ENCODE results near the gene SECTM1.

SECTM1 gene

DNA sequence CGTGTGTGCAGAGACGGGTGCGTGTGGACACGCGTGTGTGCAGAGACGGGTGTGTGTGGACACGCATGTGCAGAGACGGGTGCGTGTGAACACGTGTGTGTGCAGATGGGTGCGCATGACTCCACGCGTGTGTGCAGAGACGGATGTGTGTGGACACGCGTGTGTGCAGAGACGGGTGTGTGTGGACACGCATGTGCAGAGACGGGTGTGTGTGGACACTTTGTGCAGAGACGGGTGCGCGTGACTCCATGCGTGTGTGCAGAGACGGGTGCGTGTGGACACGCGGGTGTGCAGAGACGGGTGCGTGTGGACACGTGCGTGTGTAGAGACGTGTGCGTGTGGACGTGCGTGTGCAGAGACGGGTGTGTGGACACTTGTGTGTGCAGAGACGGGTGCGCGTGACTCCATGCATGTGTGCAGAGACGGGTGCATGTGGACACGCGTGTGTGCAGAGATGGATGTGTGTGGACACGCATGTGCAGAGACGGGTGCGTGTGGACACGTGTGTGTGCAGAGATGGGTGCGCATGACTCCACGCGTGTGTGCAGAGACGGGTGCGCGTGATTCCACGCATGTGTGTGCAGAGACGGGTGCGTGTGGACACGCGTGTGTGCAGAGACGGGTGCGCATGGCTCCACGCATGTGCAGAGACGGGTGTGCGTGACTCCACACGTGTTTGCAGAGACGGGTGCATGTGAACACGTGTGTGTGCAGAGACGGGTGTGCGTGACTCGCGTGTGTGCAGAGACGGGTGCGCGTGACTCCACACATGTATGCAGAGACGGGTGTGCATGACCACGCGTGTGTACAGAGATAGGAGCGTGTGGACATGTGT, 14.6 kb downstream of the SECTM1 start:
- in situ Hi-C loops (cut with HindIII; ENCODE audit: low sequenced_read_pairs): no loop called here

DNA sequence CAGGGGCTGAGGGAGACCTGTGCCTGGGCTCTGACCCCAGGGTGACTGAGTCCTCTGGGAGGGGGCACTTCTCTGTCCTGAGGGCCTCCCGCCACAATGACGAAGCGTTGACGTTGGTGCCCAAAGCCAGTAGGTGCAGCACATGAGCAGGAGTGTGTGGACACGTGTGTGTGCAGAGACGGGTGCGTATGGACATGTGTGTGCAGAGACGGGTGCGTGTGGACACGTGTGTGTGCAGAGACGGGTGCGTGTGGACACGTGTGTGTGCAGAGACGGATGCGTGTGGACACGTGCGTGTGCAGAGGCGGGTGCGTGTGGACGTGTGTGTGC, 15.4 kb downstream of the SECTM1 start:
- in situ Hi-C loops (cut with HindIII; ENCODE audit: low sequenced_read_pairs): no loop called here

DNA sequence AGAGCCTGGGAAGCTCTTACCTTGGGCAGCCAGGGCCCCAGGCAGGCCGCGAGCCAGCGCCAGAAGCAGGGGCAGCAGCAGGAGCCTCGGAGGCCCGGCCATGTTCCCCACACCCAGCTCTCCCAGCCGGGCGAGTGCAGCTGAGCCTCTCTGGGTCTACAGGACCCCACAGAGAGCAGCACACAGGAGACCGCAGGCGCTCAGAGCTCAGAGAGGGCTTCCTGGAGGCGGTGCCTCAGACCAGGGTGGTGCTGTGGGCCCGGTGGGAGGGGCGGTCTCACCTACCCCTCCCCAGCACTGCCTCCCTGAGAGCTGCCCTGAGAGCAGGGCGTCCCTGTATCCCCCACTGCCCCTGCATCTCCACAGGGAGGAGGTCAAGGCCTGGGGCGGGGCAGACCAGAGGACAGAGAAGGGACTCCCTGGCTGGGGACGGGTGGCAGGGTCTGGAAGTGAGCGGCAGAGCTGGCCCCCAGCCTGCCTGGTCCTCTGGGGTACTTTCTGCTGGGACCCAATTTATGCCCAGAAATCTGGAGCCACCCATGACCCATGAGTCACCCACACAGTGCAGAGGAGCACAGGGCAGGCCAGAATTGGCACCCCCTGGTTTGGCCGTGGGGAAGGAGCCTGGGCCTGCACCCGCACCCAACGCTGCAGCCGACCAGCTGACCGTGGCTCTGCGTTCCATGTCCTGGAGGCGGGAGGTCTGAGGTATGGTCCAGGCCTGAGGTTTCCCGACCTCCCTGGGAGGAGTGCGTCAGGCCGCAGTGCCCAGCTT, 16.0 kb downstream of the SECTM1 start, which contains the start of gene CD7:
Gene CD7, minus strand, starts transcription at position 215 of the 775 bp plus-strand sequence. Its CDS starts 113 bp downstream, at position 102.
- in situ Hi-C loops (cut with HindIII; ENCODE audit: low sequenced_read_pairs): no loop called here

DNA sequence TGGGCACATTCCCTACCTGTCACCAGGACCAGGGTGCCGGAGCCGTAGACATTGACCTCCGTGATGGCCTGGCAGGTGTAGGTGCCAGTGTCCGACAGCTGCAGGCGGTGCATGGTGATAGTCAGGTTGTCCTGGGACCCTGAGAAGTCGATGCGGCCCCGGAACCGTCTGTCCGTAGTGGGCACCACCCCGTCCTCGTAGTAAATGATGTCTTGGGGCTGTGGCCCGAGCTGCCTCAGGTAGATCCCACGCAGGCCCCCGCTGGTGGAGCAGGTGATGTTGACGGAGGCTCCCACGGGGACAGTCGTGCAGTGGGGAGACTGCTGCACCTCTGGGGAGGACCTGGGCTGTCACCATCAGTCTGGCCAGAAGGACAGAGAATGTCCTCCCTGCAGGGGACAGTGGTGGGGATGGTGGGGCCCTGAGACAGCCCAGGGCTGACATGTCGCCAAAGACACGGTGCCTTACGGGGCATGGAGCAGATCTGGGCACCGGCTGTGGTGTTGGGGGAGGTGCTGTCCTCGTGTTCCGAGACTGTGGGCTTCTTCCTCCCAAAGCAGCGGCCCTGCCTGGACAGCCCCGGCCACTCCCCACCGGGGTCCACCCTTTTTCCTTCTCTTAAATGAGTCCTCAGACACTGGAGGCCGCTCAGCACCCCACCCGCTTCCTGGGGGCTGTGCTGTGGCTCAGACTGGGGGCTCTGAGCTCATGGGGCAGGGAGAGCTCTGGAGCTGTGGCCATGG, 16.7 kb downstream of the SECTM1 start:
- in situ Hi-C loops (cut with HindIII; ENCODE audit: low sequenced_read_pairs): no loop called here

DNA sequence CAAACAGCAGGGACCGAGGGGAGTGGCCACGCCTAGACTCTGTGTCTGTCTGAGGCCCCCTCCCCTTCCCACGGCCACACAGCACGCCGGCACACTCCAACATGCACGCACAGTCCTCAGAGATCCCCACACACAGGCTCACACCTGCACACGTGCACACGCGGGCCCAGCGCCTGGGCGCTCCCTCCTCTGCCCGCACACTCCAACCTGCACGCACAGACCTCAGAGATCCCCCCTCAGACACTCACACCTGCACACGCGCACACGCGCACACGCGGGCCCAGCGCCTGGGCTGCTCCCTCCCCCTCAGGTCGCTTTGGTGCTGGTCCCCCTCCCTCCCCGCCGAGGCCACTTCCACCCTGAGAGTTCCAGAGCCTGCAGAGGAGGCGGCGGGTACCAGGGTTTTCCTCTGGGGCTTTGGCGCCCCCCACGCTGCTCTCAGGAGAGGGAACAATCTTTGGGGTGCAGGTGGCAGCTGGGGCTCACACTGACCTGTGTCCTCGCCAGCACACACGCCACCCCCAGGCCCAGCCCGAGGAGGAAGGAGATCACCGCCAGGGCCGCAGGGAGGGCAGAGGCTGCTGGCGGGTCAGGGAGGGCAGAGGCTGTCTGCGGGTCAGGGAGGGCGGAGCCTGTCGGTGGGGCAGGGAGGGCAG, 17.7 kb downstream of the SECTM1 start:
- in situ Hi-C loops (cut with HindIII; ENCODE audit: low sequenced_read_pairs): no loop called here

DNA sequence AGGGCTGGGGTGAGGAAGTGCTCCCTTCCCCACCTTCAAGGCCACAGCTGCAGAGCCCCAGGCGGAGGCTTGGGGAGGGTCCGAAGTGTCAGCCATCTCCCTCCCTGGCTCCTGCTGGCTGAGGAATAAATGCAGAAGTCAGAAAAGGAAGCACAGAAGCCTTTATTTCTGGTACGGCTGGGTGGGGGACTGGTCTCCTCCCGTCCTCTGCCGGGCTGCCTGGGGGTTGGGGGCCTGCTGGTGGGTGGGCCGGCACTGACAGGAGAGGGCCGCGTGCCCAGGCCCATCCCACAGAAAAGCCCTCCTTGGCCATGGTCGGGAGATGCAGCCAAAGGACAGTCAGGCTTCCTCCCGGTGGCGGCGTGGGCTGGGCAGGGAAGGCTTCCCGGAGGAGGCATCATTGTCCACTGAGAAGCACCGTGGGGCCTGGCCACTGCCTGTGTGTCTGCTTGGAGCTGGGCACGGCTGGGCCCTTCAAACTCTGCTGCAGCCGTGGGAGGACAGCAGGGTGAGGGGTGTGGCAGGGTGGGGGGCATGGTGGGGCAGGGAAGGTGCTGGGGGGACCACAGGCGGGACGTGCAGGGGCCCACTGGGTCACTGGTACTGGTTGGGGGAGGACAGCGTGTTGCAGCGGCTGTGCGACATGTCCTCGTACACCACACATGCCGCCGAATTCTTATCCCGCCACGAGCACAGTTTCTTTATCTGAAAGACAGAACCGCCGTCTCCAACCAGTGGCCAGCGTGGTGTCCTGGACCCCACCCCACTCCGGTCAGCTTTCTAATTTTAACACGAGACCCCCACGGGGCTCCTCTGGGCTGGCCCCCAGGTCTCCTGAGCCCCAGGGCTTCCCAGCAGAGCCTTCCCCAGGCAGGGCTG, 18.6 kb downstream of the SECTM1 start:
- in situ Hi-C loops (cut with HindIII; ENCODE audit: low sequenced_read_pairs): no loop called here

DNA sequence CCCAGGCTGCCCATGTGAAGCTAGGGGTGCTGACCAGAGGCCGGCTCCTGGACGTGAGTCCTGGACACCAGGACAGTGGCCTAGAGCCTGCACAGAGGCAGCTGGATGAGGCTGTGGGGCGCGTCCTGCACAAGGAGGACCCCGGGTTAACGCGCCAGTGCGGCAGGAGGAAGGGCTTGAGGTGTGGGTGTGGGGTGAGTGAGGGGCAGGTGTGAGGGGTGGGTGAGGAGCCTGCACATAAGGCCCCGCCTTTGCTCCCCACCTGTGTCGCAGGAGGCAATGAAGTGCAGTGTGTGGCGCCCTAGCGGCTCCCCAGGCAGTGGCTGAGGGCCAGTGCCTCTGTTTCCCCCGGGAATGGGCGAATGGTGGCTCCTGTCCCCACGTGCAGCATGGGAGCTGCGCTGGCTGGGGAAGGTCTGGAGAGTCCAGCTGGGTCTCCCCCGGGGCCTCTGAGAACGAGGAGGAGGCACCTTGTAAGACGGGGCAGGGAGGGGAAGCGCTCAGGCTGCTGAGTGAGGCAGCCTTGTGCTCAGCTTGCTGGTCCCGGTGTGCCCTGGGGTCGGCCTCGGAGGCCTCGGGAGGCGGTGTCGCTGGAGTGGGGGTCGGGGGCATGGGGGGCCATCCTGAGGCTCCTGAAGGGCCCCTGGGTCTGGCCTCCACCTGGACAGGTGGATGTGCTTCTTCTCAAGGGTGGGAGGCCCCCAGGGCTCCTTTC, 19.4 kb downstream of the SECTM1 start:
- in situ Hi-C loops (cut with HindIII; ENCODE audit: low sequenced_read_pairs): no loop called here

DNA sequence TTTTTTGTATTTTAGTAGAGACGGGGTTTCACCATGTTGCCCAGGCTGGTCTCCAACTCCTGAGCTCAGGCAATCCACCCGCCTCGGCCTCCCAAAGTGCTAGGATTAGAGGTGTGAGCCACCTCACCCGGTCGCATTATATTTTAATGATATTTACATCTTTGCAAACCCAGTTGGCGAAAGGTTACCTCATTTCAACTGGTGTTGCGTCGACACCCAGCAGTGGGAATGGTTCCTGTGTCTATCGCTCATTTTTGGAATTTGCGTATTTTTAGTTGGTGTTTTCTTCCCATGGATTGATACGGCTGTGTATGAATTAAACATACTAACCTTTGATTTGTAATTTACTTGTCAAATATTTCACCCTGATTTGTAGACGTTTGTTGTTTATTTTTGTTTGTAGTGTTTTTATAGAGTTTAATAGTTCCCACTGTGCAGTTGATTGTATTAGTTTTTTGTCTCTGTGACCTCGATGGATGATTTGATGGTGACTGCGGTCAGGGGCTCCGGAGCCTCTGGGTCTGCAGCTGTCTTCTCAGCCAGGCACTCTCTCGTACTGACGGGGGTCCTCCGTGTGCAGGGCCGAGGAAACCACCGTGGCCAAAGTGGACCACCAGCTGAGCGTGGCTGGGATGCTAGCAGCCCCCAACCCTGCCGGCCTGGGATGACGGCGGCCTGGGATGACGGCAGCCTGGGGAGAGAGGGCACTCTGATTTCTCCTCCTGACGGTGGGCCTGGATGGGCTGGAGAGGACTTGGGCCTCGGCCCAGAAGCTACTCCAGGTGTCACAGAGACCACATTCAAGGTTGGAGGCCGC, 20.2 kb downstream of the SECTM1 start:
- in situ Hi-C loops (cut with HindIII; ENCODE audit: low sequenced_read_pairs): no loop called here

DNA sequence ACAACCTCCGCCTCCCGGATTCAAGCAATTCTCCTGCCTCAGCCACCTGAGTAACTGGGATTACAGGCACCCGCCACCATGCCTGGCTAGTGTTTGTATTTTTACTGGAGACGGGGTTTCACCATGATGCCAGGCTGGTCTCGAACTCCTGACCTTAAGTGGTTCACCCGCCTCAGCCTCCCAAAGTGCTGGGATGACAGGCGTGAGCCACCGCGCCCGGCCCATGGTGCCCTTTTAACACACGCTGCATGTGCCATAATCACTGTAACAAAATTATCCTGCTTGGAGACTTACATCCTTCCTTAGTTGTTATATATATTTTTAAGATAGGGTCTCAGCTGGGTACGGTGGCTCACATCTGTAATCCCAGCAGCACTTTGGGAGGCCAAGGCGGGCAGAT, 21.6 kb downstream of the SECTM1 start:
- in situ Hi-C loops (cut with HindIII; ENCODE audit: low sequenced_read_pairs): no loop called here

DNA sequence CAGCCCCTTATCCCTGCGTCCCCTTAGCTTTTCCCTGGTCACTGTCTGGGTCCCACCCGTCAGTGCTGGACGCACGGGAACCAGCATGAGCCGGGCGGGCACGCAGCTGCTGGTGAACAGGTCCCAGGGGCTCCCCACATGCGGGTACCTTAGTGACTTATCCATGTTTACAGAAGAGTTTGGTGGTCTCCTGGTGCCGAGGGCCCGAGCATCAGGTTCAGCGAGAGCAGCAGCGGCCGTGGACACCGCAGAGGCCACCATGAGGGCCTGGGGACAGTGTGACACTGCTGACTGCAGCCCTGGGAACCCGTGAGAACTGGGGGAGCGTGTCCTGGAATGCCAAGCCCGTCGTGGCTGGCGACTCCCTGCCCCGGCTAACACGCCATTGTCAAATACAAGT, 22.7 kb downstream of the SECTM1 start:
- in situ Hi-C loops (cut with HindIII; ENCODE audit: low sequenced_read_pairs): no loop called here

DNA sequence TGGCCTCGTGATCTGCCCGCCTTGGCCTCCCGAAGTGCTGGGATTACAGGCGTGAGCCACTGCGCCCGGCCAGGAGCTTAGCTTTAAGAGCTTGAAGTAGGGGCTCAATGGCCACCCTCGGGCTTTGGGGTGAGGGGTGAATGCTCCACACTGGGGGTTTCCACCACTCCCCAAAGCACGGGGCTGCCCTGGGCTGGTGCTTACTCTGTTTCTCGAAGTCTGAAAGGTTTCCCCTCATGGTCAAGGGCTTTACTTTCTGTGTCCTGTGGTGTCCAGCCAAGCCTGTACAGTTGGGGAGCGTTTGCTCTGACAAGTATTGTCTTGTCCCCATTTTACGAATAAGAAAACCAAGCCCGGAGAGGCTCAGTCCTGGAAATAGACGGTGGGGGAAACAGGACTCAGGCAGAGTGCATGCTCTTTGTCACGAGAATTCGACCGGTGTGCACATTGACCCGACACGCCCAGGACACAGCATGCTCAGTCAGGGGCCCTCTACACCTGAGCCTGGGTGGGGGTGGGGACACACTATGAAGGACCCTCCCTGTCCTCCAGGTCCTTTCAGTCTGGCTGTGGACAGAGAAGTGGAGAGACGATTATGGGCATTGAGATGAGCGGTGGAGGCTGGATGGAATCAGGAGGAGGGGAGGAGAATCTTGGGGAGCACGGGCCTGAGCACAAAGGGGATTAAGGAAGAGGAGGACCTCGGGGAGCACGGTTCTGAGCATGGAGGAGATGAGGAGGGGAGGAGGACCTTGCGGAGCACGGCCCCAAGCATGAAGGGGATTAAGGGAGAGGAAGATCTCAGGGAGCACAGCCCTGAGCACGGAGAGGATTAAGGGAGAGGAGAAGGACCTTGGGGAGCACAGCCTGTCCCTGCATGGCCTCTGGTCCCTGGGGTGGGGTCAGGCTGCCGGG, 23.7 kb downstream of the SECTM1 start:
- in situ Hi-C loops (cut with HindIII; ENCODE audit: low sequenced_read_pairs): loop anchor here (5.0 to 10.0 kb wide), 2 partner anchors 37 to 105 kb away; no protein-coding TSS in a partner anchor

DNA sequence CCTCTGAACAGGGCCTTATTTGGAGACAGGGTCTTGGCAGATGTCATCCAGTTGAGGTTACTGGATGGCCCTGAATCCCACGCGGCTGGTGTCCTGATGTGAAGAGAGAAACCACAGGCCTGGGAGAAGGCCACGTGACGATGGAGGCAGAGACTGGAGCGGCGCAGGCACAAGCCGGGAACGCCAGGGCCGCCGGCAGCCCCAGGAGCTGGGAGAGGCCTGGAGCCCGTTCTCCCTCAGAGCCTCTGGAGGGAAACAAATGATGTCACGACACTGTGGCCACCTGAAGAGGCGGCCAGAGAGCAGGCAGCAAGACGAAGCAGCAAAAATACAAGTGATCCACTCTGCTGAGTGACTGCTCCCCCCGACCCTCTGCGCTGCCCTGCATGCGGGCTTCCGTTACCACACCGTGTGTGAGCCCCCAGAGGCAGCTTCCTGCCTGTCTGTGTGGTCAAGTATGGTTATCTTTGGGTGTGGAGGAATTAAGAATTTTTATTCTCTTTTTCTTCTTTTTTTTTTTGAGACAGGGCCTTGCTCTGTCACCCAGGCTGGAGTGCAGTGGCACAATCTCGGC, 27.8 kb downstream of the SECTM1 start:
- in situ Hi-C loops (cut with HindIII; ENCODE audit: low sequenced_read_pairs): loop anchor here (5.0 to 10.0 kb wide), 2 partner anchors 41 to 101 kb away; no protein-coding TSS in a partner anchor

DNA sequence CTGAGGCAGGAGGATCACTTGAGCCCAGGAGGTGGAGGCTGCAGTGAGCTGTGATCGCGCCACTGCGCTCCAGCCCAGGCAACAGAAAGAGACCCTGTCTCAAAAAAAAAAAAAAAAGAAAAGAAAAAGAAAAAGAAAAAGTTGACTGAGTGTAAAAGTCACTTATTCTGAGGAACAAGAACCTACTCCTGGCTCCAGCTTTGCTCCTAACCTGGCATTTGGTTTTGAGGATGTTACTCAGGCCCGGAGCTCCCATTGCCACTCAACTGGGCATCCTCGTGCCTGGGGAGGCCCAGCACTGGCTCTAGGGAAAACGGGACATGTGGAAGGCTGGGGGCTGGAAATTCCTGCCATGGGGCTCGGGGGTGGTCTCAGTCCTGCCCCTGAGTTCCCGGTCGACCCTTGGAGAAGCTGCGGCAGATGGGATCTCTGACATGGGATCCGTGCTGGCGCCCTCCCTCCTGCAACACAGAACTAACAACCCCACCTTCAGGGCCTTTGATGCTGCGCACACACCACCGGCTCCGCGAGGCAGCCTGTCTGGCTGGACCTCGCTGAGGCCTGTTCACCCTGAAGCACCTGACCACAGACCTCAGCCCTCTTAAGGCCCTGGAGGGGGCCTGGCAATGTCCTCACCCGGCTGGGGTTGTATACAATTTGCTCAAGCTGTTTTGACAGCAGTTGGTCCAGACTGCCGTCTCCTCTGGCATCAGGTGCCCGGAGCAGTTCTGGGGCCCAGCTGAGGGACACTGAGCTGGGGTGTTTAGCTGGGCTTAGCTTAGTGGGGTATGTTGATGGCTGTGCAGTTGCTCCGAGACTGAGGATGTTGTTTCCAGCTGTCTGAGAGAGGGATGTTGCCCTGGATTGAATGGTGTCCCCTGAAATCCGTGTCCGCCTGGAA, 28.5 kb downstream of the SECTM1 start:
- in situ Hi-C loops (cut with HindIII; ENCODE audit: low sequenced_read_pairs): loop anchor here (5.0 to 10.0 kb wide), 2 partner anchors 42 to 100 kb away; no protein-coding TSS in a partner anchor

DNA sequence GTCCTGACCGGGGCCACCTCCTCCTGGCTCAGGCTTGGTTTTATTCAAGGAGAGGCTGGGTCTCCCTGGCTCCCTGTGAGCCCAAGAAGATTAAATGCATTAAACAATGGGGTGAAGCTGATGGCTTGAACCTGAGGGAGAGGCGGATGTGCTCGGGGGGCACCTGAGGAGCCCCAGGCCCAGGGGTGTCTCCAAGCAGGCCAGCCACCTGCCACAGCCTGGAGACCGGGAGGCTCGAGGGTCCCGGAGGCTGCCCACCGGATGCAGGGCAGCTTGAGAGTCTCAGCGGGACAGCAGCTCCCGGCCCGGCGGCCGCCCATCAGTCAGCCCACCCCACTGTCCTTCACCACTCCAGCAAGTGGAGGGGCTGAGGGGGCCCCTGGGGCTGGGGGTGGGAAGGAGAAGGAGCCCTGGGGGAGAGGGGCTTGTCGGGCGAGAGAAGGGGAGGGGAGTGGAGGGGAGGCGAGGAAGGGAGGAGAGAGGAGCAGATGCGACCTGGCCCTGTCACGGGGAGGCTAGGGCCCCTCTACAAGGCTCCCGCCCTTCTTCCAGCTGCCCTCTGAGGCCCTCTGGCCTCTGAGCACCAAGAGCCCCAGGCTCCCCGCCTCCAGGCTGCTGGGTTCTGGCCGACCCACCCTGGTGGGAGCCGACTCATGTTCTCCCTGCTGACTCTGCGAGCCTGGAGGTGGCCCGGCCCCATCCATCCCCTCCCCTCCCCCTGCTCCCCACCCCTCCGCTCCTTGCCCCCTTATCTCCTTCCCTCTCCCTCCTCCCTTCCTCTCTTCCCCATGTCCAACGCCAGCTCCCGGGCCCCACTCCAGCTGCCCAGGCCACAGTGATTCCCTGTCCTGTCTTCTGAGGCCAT, 29.4 kb downstream of the SECTM1 start:
- in situ Hi-C loops (cut with HindIII; ENCODE audit: low sequenced_read_pairs): loop anchor here (10.0 kb wide), 1 partner anchor 99 kb away; no protein-coding TSS in a partner anchor
